NB4 (cell line): ENCODE data around the gene TGFBR2.

Source experiments
- DNase-seq: peaks from one replicate; pipeline ENCODE4 v3.0.0; 2010; ENCODE audit warnings: low read depth
- H3K4me3 ChIP-seq: one replicate; pipeline ENCODE4 v1.5.1; 2011; ENCODE audit warnings: mild to moderate bottlenecking, low read depth, low read length, moderate library complexity
- MYC ChIP-seq: IDR thresholded peaks from 2 replicates; pipeline ENCODE4 v1.6.1; 2011; ENCODE audit warnings: low read depth, low read length
- POLR2A ChIP-seq: IDR thresholded peaks from 2 replicates; pipeline ENCODE4 v1.6.1; 2011; ENCODE audit warnings: mild to moderate bottlenecking; ENCODE audit not compliant: insufficient read length; ENCODE audit errors: extremely low read depth
- TF ChIP-seq, protein P1 (sequence below): IDR thresholded peaks from 2 replicates; pipeline ENCODE4 v1.6.1; 2011; ENCODE audit warnings: low read depth, low read length
- TF ChIP-seq, protein P2 (sequence below): IDR thresholded peaks from one replicate; pipeline ENCODE4 v1.5.1; 2012; ENCODE audit warnings: low read depth, low read length

The TGFBR2 gene

DNA sequence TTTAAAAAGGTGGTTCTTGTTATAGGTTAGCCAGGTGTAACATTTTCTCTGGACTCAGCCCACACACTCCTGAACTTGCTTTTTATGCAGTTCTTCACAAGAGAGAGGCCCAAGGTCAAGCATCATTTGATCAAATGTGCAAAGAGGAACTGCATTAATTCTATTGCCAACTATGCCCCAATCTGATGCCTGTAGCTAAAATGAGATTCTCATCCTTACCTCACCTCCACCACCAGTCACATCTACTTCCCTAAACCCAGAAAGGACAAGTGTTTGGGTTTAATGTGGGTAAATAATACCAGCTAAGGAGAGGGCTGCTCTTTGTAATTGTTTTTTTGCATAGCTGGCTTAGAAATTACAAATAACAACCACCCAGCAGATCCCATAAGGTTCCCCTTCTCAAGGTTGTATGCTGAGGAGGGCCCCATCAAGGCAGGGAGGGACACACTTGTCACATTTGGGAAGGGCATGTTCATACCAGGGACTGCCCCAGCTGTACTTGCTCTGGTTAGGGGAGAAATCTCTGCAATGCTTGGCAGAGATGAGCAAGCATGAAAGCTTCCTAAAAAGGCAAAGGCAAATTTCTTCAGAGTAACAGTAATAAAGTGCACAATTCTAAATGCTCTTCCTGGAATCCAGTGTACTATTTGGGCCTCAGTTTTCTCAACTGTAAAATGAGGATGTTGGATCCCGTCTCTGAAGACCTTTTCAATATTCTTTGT lies 76.2 kb downstream of the TGFBR2 start:
- TF ChIP-seq, protein P1, sequence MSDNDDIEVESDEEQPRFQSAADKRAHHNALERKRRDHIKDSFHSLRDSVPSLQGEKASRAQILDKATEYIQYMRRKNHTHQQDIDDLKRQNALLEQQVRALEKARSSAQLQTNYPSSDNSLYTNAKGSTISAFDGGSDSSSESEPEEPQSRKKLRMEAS, result no peak
- TF ChIP-seq POLR2A (no peak), MYC (no peak)
- TF ChIP-seq, protein P2, sequence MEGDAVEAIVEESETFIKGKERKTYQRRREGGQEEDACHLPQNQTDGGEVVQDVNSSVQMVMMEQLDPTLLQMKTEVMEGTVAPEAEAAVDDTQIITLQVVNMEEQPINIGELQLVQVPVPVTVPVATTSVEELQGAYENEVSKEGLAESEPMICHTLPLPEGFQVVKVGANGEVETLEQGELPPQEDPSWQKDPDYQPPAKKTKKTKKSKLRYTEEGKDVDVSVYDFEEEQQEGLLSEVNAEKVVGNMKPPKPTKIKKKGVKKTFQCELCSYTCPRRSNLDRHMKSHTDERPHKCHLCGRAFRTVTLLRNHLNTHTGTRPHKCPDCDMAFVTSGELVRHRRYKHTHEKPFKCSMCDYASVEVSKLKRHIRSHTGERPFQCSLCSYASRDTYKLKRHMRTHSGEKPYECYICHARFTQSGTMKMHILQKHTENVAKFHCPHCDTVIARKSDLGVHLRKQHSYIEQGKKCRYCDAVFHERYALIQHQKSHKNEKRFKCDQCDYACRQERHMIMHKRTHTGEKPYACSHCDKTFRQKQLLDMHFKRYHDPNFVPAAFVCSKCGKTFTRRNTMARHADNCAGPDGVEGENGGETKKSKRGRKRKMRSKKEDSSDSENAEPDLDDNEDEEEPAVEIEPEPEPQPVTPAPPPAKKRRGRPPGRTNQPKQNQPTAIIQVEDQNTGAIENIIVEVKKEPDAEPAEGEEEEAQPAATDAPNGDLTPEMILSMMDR, result no peak
- DNase-seq, result peak; percentile 13
- no peak overlapping the region for H3K4me3 ChIP-seq

GRCh38 chr3:30683769-30684168 lies 77.4 kb downstream of the TGFBR2 start:
- no peak overlapping the region for H3K4me3 ChIP-seq
- no peak for TF ChIP-seq POLR2A
- TF ChIP-seq, protein P1, result no peak
- no peak for TF ChIP-seq MYC
- TF ChIP-seq, protein P2, result no peak
- no peak for DNase-seq

GRCh38 chr3:30684356-30684755 lies 78.0 kb downstream of the TGFBR2 start:
- no peak for TF ChIP-seq MYC
- no peak for TF ChIP-seq POLR2A
- TF ChIP-seq, protein P2, result no peak
- TF ChIP-seq, protein P1, result no peak
- no peak overlapping the region for H3K4me3 ChIP-seq
- no peak for DNase-seq

GRCh38 chr3:30685267-30685667 lies 78.9 kb downstream of the TGFBR2 start:
- TF ChIP-seq, protein P1, result no peak
- TF ChIP-seq MYC (no peak), POLR2A (no peak)
- TF ChIP-seq, protein P2, result no peak
- DNase-seq, result peak; percentile 40
- no peak overlapping the region for H3K4me3 ChIP-seq

- H3K4me3 ChIP-seq, result no peak overlapping the region
- TF ChIP-seq MYC, result no peak
Observed at GRCh38 chr3:30686176-30686575, 79.8 kb downstream of the TGFBR2 start.

DNA sequence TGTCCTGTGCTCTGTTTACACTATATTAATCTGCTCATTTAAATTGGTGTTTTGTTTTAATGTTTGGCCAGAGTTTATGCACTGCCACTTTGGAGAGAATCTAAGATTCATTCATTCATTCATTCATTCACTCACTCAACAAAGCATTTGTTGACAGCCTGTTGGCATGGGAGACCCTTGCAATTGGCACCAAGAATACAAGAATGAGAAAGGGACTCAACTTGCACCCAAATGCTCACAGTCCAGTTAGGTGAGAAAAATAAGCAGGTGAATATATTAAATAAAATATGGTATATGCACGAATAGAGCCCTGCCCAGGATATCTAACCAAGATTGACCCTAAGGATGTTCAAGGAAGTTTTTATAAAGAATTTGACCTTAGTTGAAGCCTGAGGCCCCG lies 80.4 kb downstream of the TGFBR2 start:
- TF ChIP-seq MYC (no peak), POLR2A (no peak)
- TF ChIP-seq, protein P2, result no peak
- TF ChIP-seq, protein P1, result no peak
- no peak for DNase-seq
- no peak overlapping the region for H3K4me3 ChIP-seq

More at GRCh38 chr3:30686176-30686575, 79.8 kb downstream of the TGFBR2 start:
- DNase-seq, result no peak
